Measurements from ENCODE around the gene BCAR3.

DNA sequence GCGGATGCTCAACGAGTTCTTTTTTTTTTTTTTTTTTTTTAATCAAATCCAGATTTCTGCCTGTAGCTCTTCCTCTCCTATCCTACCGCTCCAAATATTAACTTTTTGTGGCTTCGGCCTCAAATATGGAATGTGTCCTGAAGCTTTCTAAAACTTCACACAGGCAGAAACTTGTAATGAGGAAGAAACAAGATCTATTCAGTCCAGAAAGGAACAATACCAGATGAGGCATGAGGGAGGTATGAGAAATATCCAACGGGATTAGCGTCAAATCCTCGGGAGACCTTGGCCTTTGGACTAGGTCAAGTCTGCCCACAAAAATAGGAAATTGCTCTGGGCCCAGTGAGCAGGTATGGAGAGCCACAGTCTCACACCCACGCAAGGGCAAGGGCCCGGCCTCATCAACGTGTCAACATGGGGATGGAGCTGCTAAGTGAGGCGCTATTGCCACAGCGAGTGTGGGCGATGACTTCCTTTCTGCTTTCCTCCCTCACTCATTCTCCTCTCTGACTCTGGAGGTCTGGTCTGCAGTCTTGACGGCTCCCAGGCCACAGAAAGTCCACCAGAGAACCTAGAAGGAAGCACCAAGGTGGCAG lies 66.6 kb downstream of the BCAR3 start:
- TF ChIP-seq CTCF (IDR thresholded peaks at IDR 0.05) (no peak), EZH2 (IDR thresholded peaks at IDR 0.05) (no peak)
